HepG2 (cell line): ENCODE results near the gene TTLL4. TPM values are rescaled to one million over a fixed set of nuclear protein-coding genes. Genes with fewer than 3 reads are reported as not detected.

ENCODE experiments used
- ATAC-seq: fragments of 200-7000 bp; cut with Tn5 transposase; 3 replicates; pipeline ENCODE4 v1.9.1; 2020; ENCODE audit warnings: mild to moderate bottlenecking, moderate library complexity
- BruUV-seq: library from RNA; stranded (reverse); fragments of 400-500 nt; replicated peaks from 2 replicates; lab custom pipeline; 2021; lab: Mats Ljungman, UMichigan
- CTCF ChIA-PET: fragments of 300-600 bp; formaldehyde crosslinking; extraction: SDS; loops from one replicate; lab custom pipeline; 2021; ENCODE audit warnings: low total read pairs, inconsistent platforms, low intra/inter-chr PET ratio; lab: Yijun Ruan, JAX
- POLR2A ChIA-PET: fragments of 350-600 bp; sonication (Branson Sonifier 250); formaldehyde crosslinking; loops from one replicate; lab custom pipeline; 2020; ENCODE audit warnings: antibody characterized with exemption, inconsistent platforms; lab: Yijun Ruan, JAX
- DNase-seq: peaks from one replicate; pipeline ENCODE4 v3.0.0-alpha.2; 2015; ENCODE audit warnings: low spot score
- FAIRE-seq: peaks from 3 replicates; lab custom pipeline; 2011; peaks lifted over from hg19 to GRCh38; lab: Jason Lieb, UNC
- H2AFZ ChIP-seq: one replicate; pipeline ENCODE4 v1.6.1; 2011; ENCODE audit warnings: low read length, inconsistent platforms
- H3K27ac ChIP-seq: fragments of 300-600 bp; 3 replicates; pipeline ENCODE4 v1.8.0; 2011; ENCODE audit warnings: mixed run types, mild to moderate bottlenecking, mixed read lengths, low read length, inconsistent platforms; ENCODE audit not compliant: insufficient read depth; ENCODE audit errors: extremely low read length
- H3K27me3 ChIP-seq, 2 experiments: fragments of 200-600 bp in 1 of 2; 2 replicates in 1 of 2; 3 replicates in 1 of 2; pipeline versions ENCODE4 v1.6.0 to v1.8.0; 2011; ENCODE audit warnings: low read length in 2 of 2, mild to moderate bottlenecking in 2 of 2, moderate library complexity in 2 of 2, inconsistent platforms in 1 of 2; ENCODE audit not compliant: insufficient read depth in 2 of 2, control insufficient read depth in 1 of 2
- H3K36me3 ChIP-seq, 2 experiments: fragments of 200-600 bp in 1 of 2; replicated peaks in 1 of 2; 2 replicates in 1 of 2; 3 replicates in 1 of 2; pipeline versions ENCODE4 v1.5.1 to v1.8.0; 2011; ENCODE audit warnings: low read length in 2 of 2, inconsistent platforms in 1 of 2; ENCODE audit not compliant: insufficient read depth in 2 of 2, control insufficient read depth in 1 of 2
- H3K4me1 ChIP-seq: 2 replicates; pipeline ENCODE4 v1.5.1; 2012; ENCODE audit warnings: low read length, inconsistent platforms; ENCODE audit not compliant: insufficient read depth
- H3K4me2 ChIP-seq: 2 replicates; pipeline ENCODE4 v1.6.0; 2011; ENCODE audit warnings: low read depth, low read length, inconsistent platforms
- H3K4me3 ChIP-seq, 3 experiments: fragments of 200-600 bp in 1 of 3; sonication (generic), shearing (Covaris generic) in 1 of 3; replicated peaks in 1 of 3; 2 replicates each; pipeline ENCODE4 v1.5.1; 2011 to 2016; ENCODE audit warnings: low read length in 3 of 3, inconsistent platforms in 2 of 3, low read depth in 2 of 3, mild to moderate bottlenecking in 2 of 3, control low read depth in 1 of 3, mixed read lengths in 1 of 3; ENCODE audit not compliant: insufficient read depth in 1 of 3
- H3K79me2 ChIP-seq: one replicate; pipeline ENCODE4 v1.6.1; 2011; ENCODE audit warnings: low read length, inconsistent platforms; ENCODE audit not compliant: insufficient read depth
- H3K9ac ChIP-seq: 2 replicates; pipeline ENCODE4 v1.6.0; 2011; ENCODE audit warnings: mild to moderate bottlenecking, low read depth, low read length, inconsistent platforms; ENCODE audit not compliant: insufficient read depth
- H3K9me3 ChIP-seq: 2 replicates; pipeline ENCODE4 v1.5.1; 2012; ENCODE audit warnings: mild to moderate bottlenecking, low read length
- H4K20me1 ChIP-seq: 2 replicates; pipeline ENCODE4 v1.6.0; 2011; ENCODE audit warnings: inconsistent platforms, mild to moderate bottlenecking, low read length, moderate library complexity; ENCODE audit not compliant: insufficient read depth
- ELF1 ChIP-seq: sonication (generic); formaldehyde crosslinking; IDR thresholded peaks from 2 replicates; pipeline ENCODE4 v1.4.0; 2020; ENCODE audit warnings: missing genetic modification reagents
- EZH2 ChIP-seq: conservative IDR thresholded peaks from 2 replicates; pipeline ENCODE4 v1.6.1; 2012; ENCODE audit warnings: mild to moderate bottlenecking, low read depth, low read length, moderate library complexity
- HNF4G ChIP-seq, 2 experiments: sonication (generic) in 1 of 2; formaldehyde crosslinking in 1 of 2; IDR thresholded peaks; 2 replicates each; pipeline versions ENCODE4 v1.4.0 to v1.6.1; 2011 to 2020; ENCODE audit warnings: borderline replicate concordance in 2 of 2, low read depth in 2 of 2, mild to moderate bottlenecking in 2 of 2, low read length in 1 of 2, missing genetic modification reagents in 1 of 2, moderate library complexity in 1 of 2
- NR2C2 ChIP-seq: sonication (generic); formaldehyde crosslinking; IDR thresholded peaks from 2 replicates; pipeline ENCODE4 v1.4.0; 2020; ENCODE audit warnings: missing genetic modification reagents, mild to moderate bottlenecking, moderate library complexity, borderline replicate concordance
- NR2F1 ChIP-seq, 2 experiments: fragments of 450-650 bp in 1 of 2; formaldehyde crosslinking in 1 of 2; IDR thresholded peaks; 2 replicates each; pipeline versions ENCODE4 v1.5.0 to v1.6.1; 2016 to 2020; ENCODE audit warnings: mild to moderate bottlenecking in 1 of 2, missing compliant biosample characterization in 1 of 2, missing genetic modification reagents in 1 of 2, moderate library complexity in 1 of 2
- NR2F6 ChIP-seq, 2 experiments: IDR thresholded peaks; 2 replicates each; pipeline ENCODE4 v1.6.1; 2016; ENCODE audit warnings: antibody characterized with exemption in 1 of 2, mild to moderate bottlenecking in 1 of 2
- ZNF136 ChIP-seq: sonication (generic); formaldehyde crosslinking; IDR thresholded peaks from 2 replicates; pipeline ENCODE4 v1.8.1; 2022; ENCODE audit warnings: low read depth, mild to moderate bottlenecking, moderate library complexity, missing genetic modification reagents
- ZNF260 ChIP-seq: sonication (generic); formaldehyde crosslinking; IDR thresholded peaks from 2 replicates; pipeline ENCODE4 v1.4.0; 2020; ENCODE audit warnings: missing genetic modification reagents, low read depth, mild to moderate bottlenecking, borderline replicate concordance
- ZNF552 ChIP-seq: sonication (generic); formaldehyde crosslinking; IDR thresholded peaks from 2 replicates; pipeline ENCODE4 v1.9.0; 2022; ENCODE audit warnings: missing genetic modification reagents, mild to moderate bottlenecking, borderline replicate concordance
- ZNF598 ChIP-seq: sonication (generic); formaldehyde crosslinking; IDR thresholded peaks from 2 replicates; pipeline ENCODE4 v1.5.1; 2020; ENCODE audit warnings: mild to moderate bottlenecking, missing genetic modification reagents, borderline replicate concordance
- ZSCAN25 ChIP-seq: sonication (generic); formaldehyde crosslinking; IDR thresholded peaks from 2 replicates; pipeline ENCODE4 v1.8.0; 2022; ENCODE audit warnings: mild to moderate bottlenecking, missing genetic modification reagents
- WGBS: methylation state at CpG from one replicate; pipeline ENCODE4 v1.1.6; 2017; ENCODE audit warnings: low lambda C conversion rate; 5-methylcytosine and 5-hydroxymethylcytosine counted together
- in situ Hi-C: cut with HindIII; loops from 2 replicates; pipeline ENCODE4 v1.10.0; 2017; ENCODE audit warnings: low pct_unique_long_range_greater_than_20kb; ENCODE audit not compliant: extremely low pct_ligation_motif_present
- intact Hi-C: fragments of 100-400 bp; cut with micrococcal nuclease; formaldehyde crosslinking; loops from one replicate; pipeline ENCODE4 v1.10.0; 2022; ENCODE audit not compliant: unreplicated experiment
- polyA plus RNA-seq, 8 experiments: library from polyadenylated mRNA; depleted of rRNA in 3 of 8; stranded (reverse) in 7 of 8; unstranded in 1 of 8; fragments of >200 nt; fragmentation: Illumina TruSeq in 4 of 8; extraction: Trizol in 4 of 8; gene quantifications; 2 replicates each; pipeline versions ENCODE4 v1.2.1 to v1.2.3, GENCODE V29; 2011 to 2016; ENCODE audit warnings: low read depth in 4 of 8, missing spikeins in 1 of 8, mixed read lengths in 1 of 8; ENCODE audit not compliant: insufficient read depth in 1 of 8
- total RNA-seq, 5 experiments: library from RNA; depleted of rRNA; stranded (reverse); fragments of >200 nt; fragmentation: Illumina TruSeq; extraction: Trizol; gene quantifications; 2 replicates each; pipeline ENCODE4 v1.2.3, GENCODE V29; 2016; ENCODE audit warnings: low read depth in 1 of 5
- TF ChIP-seq, protein P1 (sequence below): sonication (generic); formaldehyde crosslinking; IDR thresholded peaks from 2 replicates; pipeline ENCODE4 v1.4.0; 2020; ENCODE audit warnings: missing genetic modification reagents
- TF ChIP-seq, protein P2 (sequence below): sonication (generic); formaldehyde crosslinking; conservative IDR thresholded peaks from 2 replicates; pipeline ENCODE4 v1.8.0; 2022; ENCODE audit warnings: mild to moderate bottlenecking, moderate library complexity, missing genetic modification reagents

TTLL4 gene
- total and polyA plus RNA-seq, 2 of the 13 experiments (the other 11 are each of a cell fraction or from before 2014, with no cell fraction given): 77.5 to 84.6 TPM

DNA sequence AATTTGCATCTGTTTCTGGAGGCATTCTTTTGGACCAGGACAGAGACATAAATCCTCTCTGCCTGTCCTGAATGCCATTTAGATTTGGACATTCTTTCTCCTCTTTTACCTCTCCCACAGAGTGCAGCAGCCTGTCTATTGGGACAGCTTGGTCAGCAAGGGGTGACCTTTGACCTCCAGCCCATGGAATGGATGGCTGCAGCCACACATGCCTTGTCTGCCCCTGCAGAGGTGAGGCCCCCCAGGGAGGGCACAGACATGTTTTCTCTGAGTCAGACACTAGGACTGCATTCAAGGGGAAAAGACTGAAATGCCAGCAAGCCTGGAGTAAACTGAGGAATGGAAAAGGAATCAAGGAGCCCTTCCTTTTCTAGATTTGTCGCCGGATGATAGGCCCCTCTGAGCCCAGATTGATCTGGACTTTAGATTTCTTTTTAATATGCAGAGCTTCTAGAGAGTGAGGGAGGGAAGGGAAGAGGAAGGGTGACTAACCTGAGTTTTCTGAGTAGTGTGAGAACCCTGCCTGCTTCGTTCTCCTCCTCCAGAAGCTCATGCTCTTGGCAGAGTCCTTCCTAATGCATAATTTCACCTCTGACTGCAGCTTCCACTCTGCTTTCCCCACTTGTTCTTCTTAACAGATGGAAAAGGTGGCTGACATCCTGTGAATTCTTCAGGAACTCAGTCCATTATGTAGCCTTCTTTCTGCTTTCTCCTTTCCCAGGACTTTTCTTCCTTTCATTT lies 16.1 kb upstream of the TTLL4 start:
- H3K9me3 ChIP-seq: no peaks in the 10 kb centered on the region
- no peaks in the 10 kb centered on the region for H3K79me2 ChIP-seq
- CTCF ChIA-PET: no interaction called here
- H3K9ac ChIP-seq: no peak overlapping the region
- ATAC-seq (peak; percentile 69), FAIRE-seq (peak; percentile 67), DNase-seq (no peak)
- 96% methylated on average over 3 of the region's 3 CpGs for WGBS
- H4K20me1 ChIP-seq: no peaks in the 10 kb centered on the region
- peaks cover 9% of the 10 kb centered on the region for H3K4me1 ChIP-seq
- H3K27me3 ChIP-seq: no peaks in the 10 kb centered on the region
- no peak overlapping the region for H3K4me3 ChIP-seq
- no peak overlapping the region for H2AFZ ChIP-seq
- POLR2A ChIA-PET: interaction anchor here (1.4 kb wide), 1 partner anchor 16 kb away, joined by 3 read pairs; the partner anchor contains the start of gene TTLL4
- H3K27ac ChIP-seq: no peak overlapping the region
- TF ChIP-seq ELF1 (no peak), ZNF136 (CRISPR knock-in tag) (no peak), ZNF552 (CRISPR knock-in tag) (no peak), HNF4G (IDR thresholded peaks at IDR 0.05; ENCODE audit: borderline replicate concordance, low read depth, low read length) (peak; percentile 45; the same call in 1 of the 2 replicates), HNF4G (CRISPR knock-in tag; IDR thresholded peaks at IDR 0.05; ENCODE audit: borderline replicate concordance, low read depth) (no peak), NR2C2 (CRISPR knock-in tag) (peak; percentile 70), NR2F1 (CRISPR knock-in tag; IDR thresholded peaks at IDR 0.05) (0 out of 4 replicates have a peak, but pooled peaks of 1 of the 2 experiments have one; percentile 23), EZH2 (no peak), ZNF598 (CRISPR knock-in tag) (no peak), NR2F6 (IDR thresholded peaks at IDR 0.05) (peak; percentile 84), NR2F6 (CRISPR knock-in tag; IDR thresholded peaks at IDR 0.05) (peak; percentile 67; the same call in 1 of the 2 replicates), ZSCAN25 (CRISPR knock-in tag) (peak; percentile 93), ZNF260 (CRISPR knock-in tag) (no peak)
- TF ChIP-seq, protein P1, sequence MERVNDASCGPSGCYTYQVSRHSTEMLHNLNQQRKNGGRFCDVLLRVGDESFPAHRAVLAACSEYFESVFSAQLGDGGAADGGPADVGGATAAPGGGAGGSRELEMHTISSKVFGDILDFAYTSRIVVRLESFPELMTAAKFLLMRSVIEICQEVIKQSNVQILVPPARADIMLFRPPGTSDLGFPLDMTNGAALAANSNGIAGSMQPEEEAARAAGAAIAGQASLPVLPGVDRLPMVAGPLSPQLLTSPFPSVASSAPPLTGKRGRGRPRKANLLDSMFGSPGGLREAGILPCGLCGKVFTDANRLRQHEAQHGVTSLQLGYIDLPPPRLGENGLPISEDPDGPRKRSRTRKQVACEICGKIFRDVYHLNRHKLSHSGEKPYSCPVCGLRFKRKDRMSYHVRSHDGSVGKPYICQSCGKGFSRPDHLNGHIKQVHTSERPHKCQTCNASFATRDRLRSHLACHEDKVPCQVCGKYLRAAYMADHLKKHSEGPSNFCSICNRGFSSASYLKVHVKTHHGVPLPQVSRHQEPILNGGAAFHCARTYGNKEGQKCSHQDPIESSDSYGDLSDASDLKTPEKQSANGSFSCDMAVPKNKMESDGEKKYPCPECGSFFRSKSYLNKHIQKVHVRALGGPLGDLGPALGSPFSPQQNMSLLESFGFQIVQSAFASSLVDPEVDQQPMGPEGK: peak; percentile 53; the same call in 1 of the 2 replicates
- TF ChIP-seq, protein P2, sequence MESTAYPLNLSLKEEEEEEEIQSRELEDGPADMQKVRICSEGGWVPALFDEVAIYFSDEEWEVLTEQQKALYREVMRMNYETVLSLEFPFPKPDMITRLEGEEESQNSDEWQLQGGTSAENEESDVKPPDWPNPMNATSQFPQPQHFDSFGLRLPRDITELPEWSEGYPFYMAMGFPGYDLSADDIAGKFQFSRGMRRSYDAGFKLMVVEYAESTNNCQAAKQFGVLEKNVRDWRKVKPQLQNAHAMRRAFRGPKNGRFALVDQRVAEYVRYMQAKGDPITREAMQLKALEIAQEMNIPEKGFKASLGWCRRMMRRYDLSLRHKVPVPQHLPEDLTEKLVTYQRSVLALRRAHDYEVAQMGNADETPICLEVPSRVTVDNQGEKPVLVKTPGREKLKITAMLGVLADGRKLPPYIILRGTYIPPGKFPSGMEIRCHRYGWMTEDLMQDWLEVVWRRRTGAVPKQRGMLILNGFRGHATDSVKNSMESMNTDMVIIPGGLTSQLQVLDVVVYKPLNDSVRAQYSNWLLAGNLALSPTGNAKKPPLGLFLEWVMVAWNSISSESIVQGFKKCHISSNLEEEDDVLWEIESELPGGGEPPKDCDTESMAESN: no peak
- no peak overlapping the region for H3K4me2 ChIP-seq
- in situ Hi-C loops (no loop called here), intact Hi-C loops (no loop called here)
- peaks cover 18 to 56% of the 10 kb centered on the region in 2 experiments for H3K36me3 ChIP-seq
- BruUV-seq: no TSS peak
